Stimulated activated CD4-positive, alpha-beta T cell treated with anti-CD3 and anti-CD28 coated beads, Interleukin-2, amount 100 ng/mL, for 48 hours (primary cell): ENCODE results near the gene KNDC1.
"Not testable (repeated sequence)": the region's sequence is repeated elsewhere in the genome, so short reads cannot be mapped to it uniquely, and the experiment has no call there.

Experiments
- DNase-seq, 2 donors: peaks; one replicate each; pipeline ENCODE4 v3.0.0-alpha.2; 2020

KNDC1 gene

GRCh38 chr10:133230387-133231195 is 70.6 kb downstream of the KNDC1 start:
- no peak for DNase-seq

GRCh38 chr10:133231244-133231945 is 71.4 kb downstream of the KNDC1 start:
- no peak for DNase-seq

- DNase-seq, result no peak
Measured at GRCh38 chr10:133231946-133232574, 72.0 kb downstream of the KNDC1 start.

- DNase-seq, result not testable (repeated sequence)
Measured at GRCh38 chr10:133234796-133235195, 74.8 kb downstream of the KNDC1 start.

GRCh38 chr10:133235265-133235855 is 75.3 kb downstream of the KNDC1 start:
- DNase-seq, result no peak

- DNase-seq, result no peak
Measured at GRCh38 chr10:133235932-133236331, 75.9 kb downstream of the KNDC1 start.

GRCh38 chr10:133236401-133237240 is 76.6 kb downstream of the KNDC1 start:
- DNase-seq, result no peak

GRCh38 chr10:133237241-133237587 is 77.2 kb downstream of the KNDC1 start:
- DNase-seq, result no peak

GRCh38 chr10:133237588-133238465 is 77.8 kb downstream of the KNDC1 start, which contains the start of gene VENTX:
Gene VENTX (plus strand): TSS chr10:133237855. CDS start chr10:133237915, 60 bp downstream.
- no peak for DNase-seq

GRCh38 chr10:133238466-133238804 is 78.4 kb downstream of the KNDC1 start:
- no peak for DNase-seq

- DNase-seq, result no peak
Measured at GRCh38 chr10:133239990-133240389, 80.0 kb downstream of the KNDC1 start.

GRCh38 chr10:133241501-133242205 is 81.6 kb downstream of the KNDC1 start:
- no peak for DNase-seq

- no peak for DNase-seq
Measured at GRCh38 chr10:133242611-133243356, 82.8 kb downstream of the KNDC1 start.

- DNase-seq, result no peak
Measured at GRCh38 chr10:133243593-133243992, 83.6 kb downstream of the KNDC1 start.

- no peak for DNase-seq
Measured at GRCh38 chr10:133245439-133246235, 85.6 kb downstream of the KNDC1 start.

GRCh38 chr10:133246236-133246626 is 86.2 kb downstream of the KNDC1 start:
- no peak for DNase-seq

GRCh38 chr10:133247681-133248333 is 87.8 kb downstream of the KNDC1 start:
- no peak for DNase-seq

- DNase-seq, result no peak
Measured at GRCh38 chr10:133248334-133248715, 88.3 kb downstream of the KNDC1 start.
